Sigmoid colon (tissue), 7 donors: Measurements from ENCODE around the gene GRID2. TPM values are rescaled to one million over a fixed set of nuclear protein-coding genes. Genes with fewer than 3 reads are reported as not detected.

Experiments used
- DNase-seq: peaks from one replicate; pipeline ENCODE4 v3.0.0-alpha.2; 2019
- H3K27ac ChIP-seq, 4 donors: fragments of 200-600 bp; sonication (generic); one replicate each; pipeline ENCODE4 v1.5.1; 2016 to 2019; ENCODE audit warnings: mild to moderate bottlenecking in 1 of 4
- H3K27me3 ChIP-seq, 3 donors: fragments of 200-600 bp; sonication (generic); one replicate each; pipeline ENCODE4 v1.5.1; 2019; ENCODE audit warnings: mild to moderate bottlenecking in 1 of 3
- H3K36me3 ChIP-seq, 4 donors: fragments of 200-600 bp; sonication (generic); one replicate each; pipeline ENCODE4 v1.5.1; 2016 to 2019
- H3K4me1 ChIP-seq, 4 donors: fragments of 200-600 bp; sonication (generic); one replicate each; pipeline ENCODE4 v1.5.1; 2017 to 2019
- H3K4me3 ChIP-seq, 4 donors: fragments of 200-600 bp; sonication (generic); one replicate each; pipeline ENCODE4 v1.5.1; 2017 to 2019; ENCODE audit warnings: mild to moderate bottlenecking in 2 of 4, moderate library complexity in 1 of 4
- H3K9me3 ChIP-seq, 4 donors: fragments of 200-600 bp in 3 of 4; sonication (generic) in 3 of 4; one replicate each; pipeline versions ENCODE4 v1.5.1 to v1.6.1; 2013 to 2019
- EP300 ChIP-seq, 4 donors: sonication (generic); formaldehyde crosslinking; IDR thresholded peaks; one replicate each; pipeline ENCODE4 v1.6.1; 2017; ENCODE audit warnings: antibody characterized with exemption in 4 of 4
- POLR2A ChIP-seq, 2 donors: fragments of 450-650 bp; IDR thresholded peaks; one replicate each; pipeline ENCODE4 v1.6.1; 2016; ENCODE audit warnings: antibody characterized with exemption in 2 of 2, mild to moderate bottlenecking in 2 of 2, moderate library complexity in 2 of 2
- POLR2AphosphoS5 ChIP-seq, 4 donors: sonication (generic); formaldehyde crosslinking; IDR thresholded peaks; one replicate each; pipeline ENCODE4 v1.6.1; 2017; ENCODE audit warnings: antibody characterized with exemption in 4 of 4
- WGBS, 2 donors: extraction: QIAGEN DNeasy Blood & Tissue Kit; methylation state at CpG; one replicate each; pipeline ENCODE4 v1.1.7; 2013; 5-methylcytosine and 5-hydroxymethylcytosine counted together
- intact Hi-C: fragments of 100-400 bp; cut with DNase I; formaldehyde crosslinking; loops from one replicate; pipeline ENCODE4 v1.15.1; 2023
- polyA plus RNA-seq, 3 donors: library from polyadenylated mRNA; stranded (reverse); fragments of 200-250 nt; gene quantifications; one replicate each; pipeline ENCODE4 v1.2.3, GENCODE V29; 2013
- total RNA-seq, 4 donors: library from RNA; depleted of rRNA; stranded (reverse); fragments of >200 nt; gene quantifications; one replicate each; pipeline ENCODE4 v1.1.0, GENCODE V29; 2016
- TF ChIP-seq, protein P1 (sequence below), 4 experiments: fragments of 450-650 bp in 3 of 4; fragments of 200-600 bp in 1 of 4; IDR thresholded peaks; one replicate each; pipeline ENCODE4 v1.5.1; 2016 to 2019; ENCODE audit warnings: antibody characterized with exemption in 4 of 4, mild to moderate bottlenecking in 3 of 4, moderate library complexity in 2 of 4
- donor health status: healthy with polysubstance abuse.
- donor health status: Bipolar disorder and iron deficiency.
- donor health status: healthy.

The GRID2 gene
- total and polyA plus RNA-seq, 7 donors: 0.04 to 1.9 (median 0.28) TPM; not detected in 2

- WGBS, 2 donors: 97 to 100% methylated on average over 1 of the region's 1 CpG
- H3K4me3 ChIP-seq: no peak overlapping the region
- no peak for DNase-seq
- H3K4me1 ChIP-seq: no peaks in the 10 kb centered on the region
- no peaks in the 10 kb centered on the region for H3K27me3 ChIP-seq
- intact Hi-C loops: no loop called here
- TF ChIP-seq POLR2AphosphoS5 (IDR thresholded peaks at IDR 0.05): no peak
- TF ChIP-seq EP300 (IDR thresholded peaks at IDR 0.05): no peak
- TF ChIP-seq POLR2A (IDR thresholded peaks at IDR 0.05): no peak
- TF ChIP-seq, protein P1, sequence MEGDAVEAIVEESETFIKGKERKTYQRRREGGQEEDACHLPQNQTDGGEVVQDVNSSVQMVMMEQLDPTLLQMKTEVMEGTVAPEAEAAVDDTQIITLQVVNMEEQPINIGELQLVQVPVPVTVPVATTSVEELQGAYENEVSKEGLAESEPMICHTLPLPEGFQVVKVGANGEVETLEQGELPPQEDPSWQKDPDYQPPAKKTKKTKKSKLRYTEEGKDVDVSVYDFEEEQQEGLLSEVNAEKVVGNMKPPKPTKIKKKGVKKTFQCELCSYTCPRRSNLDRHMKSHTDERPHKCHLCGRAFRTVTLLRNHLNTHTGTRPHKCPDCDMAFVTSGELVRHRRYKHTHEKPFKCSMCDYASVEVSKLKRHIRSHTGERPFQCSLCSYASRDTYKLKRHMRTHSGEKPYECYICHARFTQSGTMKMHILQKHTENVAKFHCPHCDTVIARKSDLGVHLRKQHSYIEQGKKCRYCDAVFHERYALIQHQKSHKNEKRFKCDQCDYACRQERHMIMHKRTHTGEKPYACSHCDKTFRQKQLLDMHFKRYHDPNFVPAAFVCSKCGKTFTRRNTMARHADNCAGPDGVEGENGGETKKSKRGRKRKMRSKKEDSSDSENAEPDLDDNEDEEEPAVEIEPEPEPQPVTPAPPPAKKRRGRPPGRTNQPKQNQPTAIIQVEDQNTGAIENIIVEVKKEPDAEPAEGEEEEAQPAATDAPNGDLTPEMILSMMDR (IDR thresholded peaks at IDR 0.05): no peak
- no peaks in the 10 kb centered on the region for H3K36me3 ChIP-seq
- H3K27ac ChIP-seq: no peak overlapping the region
- H3K9me3 ChIP-seq: no peaks in the 10 kb centered on the region
These were observed 1092.5 kb downstream of the GRID2 start for GRCh38 chr4:93396272-93396671.

- no peaks in the 10 kb centered on the region for H3K9me3 ChIP-seq
- DNase-seq: no peak
- no peak overlapping the region for H3K27ac ChIP-seq
- 77 to 93% methylated on average over 1 of the region's 1 CpG for WGBS, 2 donors
- intact Hi-C loops: no loop called here
- no peak for TF ChIP-seq EP300 (IDR thresholded peaks at IDR 0.05)
- TF ChIP-seq, protein P1 (IDR thresholded peaks at IDR 0.05): no peak
- no peak for TF ChIP-seq POLR2AphosphoS5 (IDR thresholded peaks at IDR 0.05)
- TF ChIP-seq POLR2A (IDR thresholded peaks at IDR 0.05): no peak
- H3K36me3 ChIP-seq: no peaks in the 10 kb centered on the region
- H3K27me3 ChIP-seq: no peaks in the 10 kb centered on the region
- no peaks in the 10 kb centered on the region for H3K4me1 ChIP-seq
- no peak overlapping the region for H3K4me3 ChIP-seq
These were observed 1099.8 kb downstream of the GRID2 start for GRCh38 chr4:93403571-93403970.

DNA sequence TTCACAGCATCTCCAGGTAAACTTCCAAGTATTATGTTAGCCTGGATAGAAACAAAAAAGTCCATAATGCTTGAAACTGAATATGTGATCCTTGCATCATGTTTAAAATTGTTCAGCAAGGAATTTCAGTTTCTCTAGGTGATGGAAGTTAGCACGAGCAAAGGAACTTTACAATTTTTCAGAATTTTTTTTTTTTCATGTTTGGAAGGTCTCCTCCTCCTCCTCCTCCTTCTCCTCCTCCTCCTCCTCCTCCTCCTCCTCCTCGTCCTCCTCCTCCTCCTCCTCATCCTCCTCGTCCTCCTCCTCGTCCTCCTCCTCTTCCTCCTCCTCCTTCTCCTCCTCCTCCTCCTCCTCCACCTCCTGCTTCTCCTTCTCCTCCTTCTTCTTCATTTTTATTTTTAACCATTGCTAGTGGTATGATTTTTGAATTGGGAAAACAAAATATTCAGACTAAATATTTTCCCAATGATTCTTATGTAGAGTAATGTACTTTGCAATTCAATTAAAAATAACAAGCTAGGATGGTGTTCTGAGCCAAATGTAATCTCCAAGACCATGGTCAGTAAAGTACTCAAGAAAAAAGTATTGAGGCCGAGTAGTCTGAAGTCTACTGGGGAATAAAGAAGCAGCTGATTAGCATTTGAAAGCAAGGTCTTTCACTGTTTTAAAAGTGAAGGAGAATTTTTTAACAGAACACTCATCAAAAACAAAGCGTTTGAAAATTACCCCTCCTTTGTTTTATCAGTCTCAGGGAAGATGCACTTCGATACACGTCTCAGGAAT, 1103.9 kb downstream of the GRID2 start:
- intact Hi-C loops: no loop called here

GRCh38 chr4:93409035-93409434, 1105.3 kb downstream of the GRID2 start:
- no peaks in the 10 kb centered on the region for H3K9me3 ChIP-seq

More for the DNA sequence above, 1103.9 kb downstream of the GRID2 start:
- 80 to 87% methylated on average over 5 of the region's 8 CpGs for WGBS, 2 donors
- Histone ChIP-seq H3K9me3 (no peaks in the 10 kb centered on the region), H3K4me1 (no peaks in the 10 kb centered on the region), H3K27ac (no peak overlapping the region), H3K27me3 (no peaks in the 10 kb centered on the region), H3K36me3 (no peaks in the 10 kb centered on the region), H3K4me3 (no peak overlapping the region)
- DNase-seq: no peak
- TF ChIP-seq EP300 (IDR thresholded peaks at IDR 0.05): no peak

GRCh38 chr4:93414041-93414550, 1110.3 kb downstream of the GRID2 start:
- WGBS, 2 donors: 82 to 90% methylated on average over 1 of the region's 1 CpG
- H3K27me3 ChIP-seq: no peaks in the 10 kb centered on the region
- H3K36me3 ChIP-seq: no peaks in the 10 kb centered on the region
- H3K9me3 ChIP-seq: no peaks in the 10 kb centered on the region
- TF ChIP-seq POLR2A (IDR thresholded peaks at IDR 0.05) (no peak), EP300 (IDR thresholded peaks at IDR 0.05) (no peak), POLR2AphosphoS5 (IDR thresholded peaks at IDR 0.05) (no peak)
- TF ChIP-seq, protein P1 (IDR thresholded peaks at IDR 0.05): no peak
- no peak overlapping the region for H3K4me3 ChIP-seq
- H3K27ac ChIP-seq: no peak overlapping the region
- intact Hi-C loops: no loop called here
- no peaks in the 10 kb centered on the region for H3K4me1 ChIP-seq
- DNase-seq: no peak

More at GRCh38 chr4:93409035-93409434, 1105.3 kb downstream of the GRID2 start:
- 1 to 5% methylated on average over 1 of the region's 1 CpG for WGBS, 2 donors
- intact Hi-C loops: no loop called here
- DNase-seq: no peak
- Histone ChIP-seq H3K27ac (no peak overlapping the region), H3K4me1 (no peaks in the 10 kb centered on the region), H3K4me3 (no peak overlapping the region), H3K36me3 (no peaks in the 10 kb centered on the region), H3K27me3 (no peaks in the 10 kb centered on the region)
- TF ChIP-seq POLR2AphosphoS5 (IDR thresholded peaks at IDR 0.05): no peak
- TF ChIP-seq, protein P1 (IDR thresholded peaks at IDR 0.05): no peak
- TF ChIP-seq EP300 (IDR thresholded peaks at IDR 0.05): no peak
- TF ChIP-seq POLR2A (IDR thresholded peaks at IDR 0.05): no peak
